HepG2 (cell line): ENCODE data around the gene EGFL8. TPM values are rescaled to one million over a fixed set of nuclear protein-coding genes. Genes with fewer than 3 reads are reported as not detected.

Source experiments
- ATAC-seq: fragments of 200-7000 bp; cut with Tn5 transposase; 3 replicates; pipeline ENCODE4 v1.9.1; 2020; ENCODE audit warnings: mild to moderate bottlenecking, moderate library complexity
- BruUV-seq: library from RNA; stranded (reverse); fragments of 400-500 nt; replicated peaks from 2 replicates; lab custom pipeline; 2021; lab: Mats Ljungman, UMichigan
- CTCF ChIA-PET: fragments of 300-600 bp; formaldehyde crosslinking; extraction: SDS; loops from one replicate; lab custom pipeline; 2021; ENCODE audit warnings: low total read pairs, inconsistent platforms, low intra/inter-chr PET ratio; lab: Yijun Ruan, JAX
- POLR2A ChIA-PET: fragments of 350-600 bp; sonication (Branson Sonifier 250); formaldehyde crosslinking; loops from one replicate; lab custom pipeline; 2020; ENCODE audit warnings: antibody characterized with exemption, inconsistent platforms; lab: Yijun Ruan, JAX
- DNase-seq: peaks from one replicate; pipeline ENCODE4 v3.0.0-alpha.2; 2015; ENCODE audit warnings: low spot score
- FAIRE-seq: peaks from 3 replicates; lab custom pipeline; 2011; peaks lifted over from hg19 to GRCh38; lab: Jason Lieb, UNC
- H2AFZ ChIP-seq: one replicate; pipeline ENCODE4 v1.6.1; 2011; ENCODE audit warnings: low read length, inconsistent platforms
- H3K27ac ChIP-seq: fragments of 300-600 bp; 3 replicates; pipeline ENCODE4 v1.8.0; 2011; ENCODE audit warnings: mixed run types, mild to moderate bottlenecking, mixed read lengths, low read length, inconsistent platforms; ENCODE audit not compliant: insufficient read depth; ENCODE audit errors: extremely low read length
- H3K27me3 ChIP-seq, 2 experiments: fragments of 200-600 bp in 1 of 2; 2 replicates in 1 of 2; 3 replicates in 1 of 2; pipeline versions ENCODE4 v1.6.0 to v1.8.0; 2011; ENCODE audit warnings: low read length in 2 of 2, mild to moderate bottlenecking in 2 of 2, moderate library complexity in 2 of 2, inconsistent platforms in 1 of 2; ENCODE audit not compliant: insufficient read depth in 2 of 2, control insufficient read depth in 1 of 2
- H3K36me3 ChIP-seq, 2 experiments: fragments of 200-600 bp in 1 of 2; replicated peaks in 1 of 2; 2 replicates in 1 of 2; 3 replicates in 1 of 2; pipeline versions ENCODE4 v1.5.1 to v1.8.0; 2011; ENCODE audit warnings: low read length in 2 of 2, inconsistent platforms in 1 of 2; ENCODE audit not compliant: insufficient read depth in 2 of 2, control insufficient read depth in 1 of 2
- H3K4me1 ChIP-seq: 2 replicates; pipeline ENCODE4 v1.5.1; 2012; ENCODE audit warnings: low read length, inconsistent platforms; ENCODE audit not compliant: insufficient read depth
- H3K4me2 ChIP-seq: 2 replicates; pipeline ENCODE4 v1.6.0; 2011; ENCODE audit warnings: low read depth, low read length, inconsistent platforms
- H3K4me3 ChIP-seq, 3 experiments: fragments of 200-600 bp in 1 of 3; sonication (generic), shearing (Covaris generic) in 1 of 3; replicated peaks in 1 of 3; 2 replicates each; pipeline ENCODE4 v1.5.1; 2011 to 2016; ENCODE audit warnings: low read length in 3 of 3, inconsistent platforms in 2 of 3, low read depth in 2 of 3, mild to moderate bottlenecking in 2 of 3, control low read depth in 1 of 3, mixed read lengths in 1 of 3; ENCODE audit not compliant: insufficient read depth in 1 of 3
- H3K79me2 ChIP-seq: one replicate; pipeline ENCODE4 v1.6.1; 2011; ENCODE audit warnings: low read length, inconsistent platforms; ENCODE audit not compliant: insufficient read depth
- H3K9ac ChIP-seq: 2 replicates; pipeline ENCODE4 v1.6.0; 2011; ENCODE audit warnings: mild to moderate bottlenecking, low read depth, low read length, inconsistent platforms; ENCODE audit not compliant: insufficient read depth
- H3K9me3 ChIP-seq: 2 replicates; pipeline ENCODE4 v1.5.1; 2012; ENCODE audit warnings: mild to moderate bottlenecking, low read length
- H4K20me1 ChIP-seq: 2 replicates; pipeline ENCODE4 v1.6.0; 2011; ENCODE audit warnings: inconsistent platforms, mild to moderate bottlenecking, low read length, moderate library complexity; ENCODE audit not compliant: insufficient read depth
- DBP ChIP-seq: sonication (generic); formaldehyde crosslinking; IDR thresholded peaks from 2 replicates; pipeline ENCODE4 v1.4.0; 2020; ENCODE audit warnings: missing genetic modification reagents; ENCODE audit errors: not compliant biosample characterization
- DR1 ChIP-seq: sonication (generic); formaldehyde crosslinking; IDR thresholded peaks from 2 replicates; pipeline ENCODE4 v1.8.0; 2021; ENCODE audit warnings: mild to moderate bottlenecking, missing genetic modification reagents, inconsistent platforms
- PHF8 ChIP-seq: sonication (generic); formaldehyde crosslinking; IDR thresholded peaks from 2 replicates; pipeline ENCODE4 v1.5.0; 2020; ENCODE audit warnings: missing genetic modification reagents
- PLRG1 ChIP-seq: fragments of 450-650 bp; conservative IDR thresholded peaks from 2 replicates; pipeline ENCODE4 v1.6.1; 2016
- RXRB ChIP-seq: IDR thresholded peaks from 2 replicates; pipeline ENCODE4 v1.6.1; 2016; ENCODE audit warnings: borderline replicate concordance, missing genetic modification reagents, missing compliant biosample characterization
- TCF7 ChIP-seq: sonication (generic); IDR thresholded peaks from 2 replicates; pipeline ENCODE4 v1.6.1; 2016; ENCODE audit warnings: antibody characterized with exemption, low read depth
- TGIF2 ChIP-seq: IDR thresholded peaks from 2 replicates; pipeline ENCODE4 v1.6.1; 2016; ENCODE audit warnings: control low read depth, missing compliant biosample characterization
- ZFP90 ChIP-seq: sonication (generic); formaldehyde crosslinking; IDR thresholded peaks from 2 replicates; pipeline ENCODE4 v1.8.0; 2022; ENCODE audit warnings: missing genetic modification reagents, mild to moderate bottlenecking, inconsistent platforms, borderline replicate concordance
- ZNF296 ChIP-seq: sonication (generic); formaldehyde crosslinking; conservative IDR thresholded peaks from 2 replicates; pipeline ENCODE4 v1.5.0; 2020; ENCODE audit warnings: mild to moderate bottlenecking, missing genetic modification reagents
- ZNF317 ChIP-seq: sonication (generic); formaldehyde crosslinking; IDR thresholded peaks from 2 replicates; pipeline ENCODE4 v1.5.0; 2020; ENCODE audit warnings: mild to moderate bottlenecking, missing genetic modification reagents
- ZNF773 ChIP-seq: sonication (generic); formaldehyde crosslinking; IDR thresholded peaks from 2 replicates; pipeline ENCODE4 v1.4.0; 2020; ENCODE audit warnings: missing genetic modification reagents, borderline replicate concordance
- WGBS: methylation state at CpG from one replicate; pipeline ENCODE4 v1.1.6; 2017; ENCODE audit warnings: low lambda C conversion rate; 5-methylcytosine and 5-hydroxymethylcytosine counted together
- in situ Hi-C: cut with HindIII; loops from 2 replicates; pipeline ENCODE4 v1.10.0; 2017; ENCODE audit warnings: low pct_unique_long_range_greater_than_20kb; ENCODE audit not compliant: extremely low pct_ligation_motif_present
- intact Hi-C: fragments of 100-400 bp; cut with micrococcal nuclease; formaldehyde crosslinking; loops from one replicate; pipeline ENCODE4 v1.10.0; 2022; ENCODE audit not compliant: unreplicated experiment
- polyA plus RNA-seq, 8 experiments: library from polyadenylated mRNA; depleted of rRNA in 3 of 8; stranded (reverse) in 7 of 8; unstranded in 1 of 8; fragments of >200 nt; fragmentation: Illumina TruSeq in 4 of 8; extraction: Trizol in 4 of 8; gene quantifications; 2 replicates each; pipeline versions ENCODE4 v1.2.1 to v1.2.3, GENCODE V29; 2011 to 2016; ENCODE audit warnings: low read depth in 4 of 8, missing spikeins in 1 of 8, mixed read lengths in 1 of 8; ENCODE audit not compliant: insufficient read depth in 1 of 8
- total RNA-seq, 5 experiments: library from RNA; depleted of rRNA; stranded (reverse); fragments of >200 nt; fragmentation: Illumina TruSeq; extraction: Trizol; gene quantifications; 2 replicates each; pipeline ENCODE4 v1.2.3, GENCODE V29; 2016; ENCODE audit warnings: low read depth in 1 of 5
- TF ChIP-seq, protein P1 (sequence below): sonication (generic); formaldehyde crosslinking; IDR thresholded peaks from 2 replicates; pipeline ENCODE4 v1.4.0; 2020; ENCODE audit warnings: missing genetic modification reagents

The EGFL8 gene
- total and polyA plus RNA-seq, 2 of the 13 experiments (the other 11 are each of a cell fraction or from before 2014, with no cell fraction given) = 10.0 to 11.5 TPM

DNA sequence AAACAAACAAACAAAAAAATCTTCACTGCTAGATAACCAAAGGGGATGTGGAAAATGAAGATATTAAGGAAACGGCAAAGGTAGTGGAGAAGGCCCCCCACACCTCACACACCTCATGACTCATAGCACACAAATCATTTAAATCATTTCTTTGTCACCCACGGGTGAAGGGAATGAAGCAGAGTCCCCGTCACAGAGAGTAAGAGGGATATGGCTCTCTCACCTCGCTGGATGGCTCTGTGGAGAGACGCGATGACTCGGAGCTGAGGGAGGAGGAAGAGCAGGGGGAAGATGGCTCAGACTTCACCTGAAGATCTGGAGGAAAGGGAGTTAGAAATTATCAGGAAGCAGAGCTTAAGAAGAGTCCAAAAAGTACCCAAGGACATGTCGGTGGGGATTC is 37.5 kb upstream of the EGFL8 start:
- H3K27ac ChIP-seq = no peak overlapping the region
- H4K20me1 ChIP-seq = no peaks in the 10 kb centered on the region
- FAIRE-seq (no peak), ATAC-seq (no peak), DNase-seq (no peak)
- BruUV-seq = no TSS peak
- in situ Hi-C loops (no loop called here), intact Hi-C loops (no loop called here)
- peaks cover 33% of the 10 kb centered on the region for H3K4me1 ChIP-seq
- no peak for TF ChIP-seq RXRB
- TF ChIP-seq ZFP90 (CRISPR knock-in tag) = 0 out of 2 replicates have a peak, but pooled peaks have one; percentile 1
- TF ChIP-seq PHF8 = peak; percentile 4; the same call in 1 of the 2 replicates
- peaks cover 25% of the 10 kb centered on the region for H3K79me2 ChIP-seq
- no peaks in the 10 kb centered on the region for H3K9me3 ChIP-seq
- H3K27me3 ChIP-seq = no peaks in the 10 kb centered on the region; a peak in 1 of 5 replicates
- POLR2A ChIA-PET = interaction anchor here (1.6 to 4.4 kb wide), 2 partner anchors 26 to 50 kb away, joined by 29 to 35 read pairs; partner anchors contain the start of genes AGPAT1 and PRRT1
- no peak overlapping the region for H2AFZ ChIP-seq
- H3K4me3 ChIP-seq = peak overlapping the region; percentile 95 to 100 (median 99)
- peak overlapping the region; percentile 93 for H3K4me2 ChIP-seq
- H3K9ac ChIP-seq = peak overlapping the region; percentile 86
- CTCF ChIA-PET = no interaction called here
- peaks cover 2 to 29% of the 10 kb centered on the region in 2 experiments; a peak in 4 of 5 replicates for H3K36me3 ChIP-seq
- 78% methylated on average over 8 of the region's 8 CpGs for WGBS

DNA sequence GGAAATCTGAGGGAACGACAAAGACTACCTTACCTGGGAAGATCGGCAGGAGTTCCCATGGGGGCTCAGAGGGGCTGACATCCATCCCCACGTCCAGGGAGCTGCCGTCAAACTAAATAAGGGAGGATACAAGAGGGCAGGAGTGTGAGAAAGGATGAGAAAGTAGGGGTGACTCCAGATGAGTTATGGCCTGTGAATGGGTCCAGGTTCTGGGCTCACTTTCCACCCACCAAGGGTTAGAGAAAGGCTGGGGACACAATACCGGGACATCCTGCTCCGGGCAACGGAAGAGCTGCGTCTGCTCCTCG is 37.0 kb upstream of the EGFL8 start:
- no peak for DNase-seq
- no peak for FAIRE-seq
- Histone ChIP-seq H2AFZ (no peak overlapping the region), H3K9ac (peak overlapping the region; percentile 86), H4K20me1 (no peaks in the 10 kb centered on the region), H3K27me3 (no peaks in the 10 kb centered on the region; a peak in 2 of 5 replicates), H3K9me3 (no peaks in the 10 kb centered on the region), H3K27ac (peak overlapping the region; percentile 81), H3K36me3 (peaks cover 0 to 25% of the 10 kb centered on the region in 2 experiments; a peak in 3 of 5 replicates), H3K4me2 (peak overlapping the region; percentile 93), H3K4me1 (peaks cover 33% of the 10 kb centered on the region), H3K79me2 (peaks cover 25% of the 10 kb centered on the region), H3K4me3 (peak overlapping the region; percentile 95 to 100 (median 99))
- 13% methylated on average over 9 of the region's 9 CpGs for WGBS
- ATAC-seq = no peak; the same call in 2 of the 3 replicates
- POLR2A ChIA-PET = interaction anchor here (1.1 to 4.4 kb wide), 12 partner anchors 8 to 845 kb away, joined by 3 to 35 read pairs (median 13); partner anchors contain the start of genes AGPAT1, PBX2 and PRRT1
- CTCF ChIA-PET = no interaction called here
- in situ Hi-C loops = no loop called here
- no TSS peak for BruUV-seq
- intact Hi-C loops = no loop called here
- TF ChIP-seq TCF7 (no peak), TGIF2 (CRISPR knock-in tag) (no peak), ZNF773 (CRISPR knock-in tag) (0 out of 2 replicates have a peak, but pooled peaks have one; percentile 41), DR1 (CRISPR knock-in tag) (0 out of 2 replicates have a peak, but pooled peaks have one; percentile 21), ZNF296 (no peak), PLRG1 (no peak), ZNF317 (CRISPR knock-in tag) (peak; percentile 60; the same call in 1 of the 2 replicates), DBP (peak; percentile 22)
- TF ChIP-seq, protein P1, sequence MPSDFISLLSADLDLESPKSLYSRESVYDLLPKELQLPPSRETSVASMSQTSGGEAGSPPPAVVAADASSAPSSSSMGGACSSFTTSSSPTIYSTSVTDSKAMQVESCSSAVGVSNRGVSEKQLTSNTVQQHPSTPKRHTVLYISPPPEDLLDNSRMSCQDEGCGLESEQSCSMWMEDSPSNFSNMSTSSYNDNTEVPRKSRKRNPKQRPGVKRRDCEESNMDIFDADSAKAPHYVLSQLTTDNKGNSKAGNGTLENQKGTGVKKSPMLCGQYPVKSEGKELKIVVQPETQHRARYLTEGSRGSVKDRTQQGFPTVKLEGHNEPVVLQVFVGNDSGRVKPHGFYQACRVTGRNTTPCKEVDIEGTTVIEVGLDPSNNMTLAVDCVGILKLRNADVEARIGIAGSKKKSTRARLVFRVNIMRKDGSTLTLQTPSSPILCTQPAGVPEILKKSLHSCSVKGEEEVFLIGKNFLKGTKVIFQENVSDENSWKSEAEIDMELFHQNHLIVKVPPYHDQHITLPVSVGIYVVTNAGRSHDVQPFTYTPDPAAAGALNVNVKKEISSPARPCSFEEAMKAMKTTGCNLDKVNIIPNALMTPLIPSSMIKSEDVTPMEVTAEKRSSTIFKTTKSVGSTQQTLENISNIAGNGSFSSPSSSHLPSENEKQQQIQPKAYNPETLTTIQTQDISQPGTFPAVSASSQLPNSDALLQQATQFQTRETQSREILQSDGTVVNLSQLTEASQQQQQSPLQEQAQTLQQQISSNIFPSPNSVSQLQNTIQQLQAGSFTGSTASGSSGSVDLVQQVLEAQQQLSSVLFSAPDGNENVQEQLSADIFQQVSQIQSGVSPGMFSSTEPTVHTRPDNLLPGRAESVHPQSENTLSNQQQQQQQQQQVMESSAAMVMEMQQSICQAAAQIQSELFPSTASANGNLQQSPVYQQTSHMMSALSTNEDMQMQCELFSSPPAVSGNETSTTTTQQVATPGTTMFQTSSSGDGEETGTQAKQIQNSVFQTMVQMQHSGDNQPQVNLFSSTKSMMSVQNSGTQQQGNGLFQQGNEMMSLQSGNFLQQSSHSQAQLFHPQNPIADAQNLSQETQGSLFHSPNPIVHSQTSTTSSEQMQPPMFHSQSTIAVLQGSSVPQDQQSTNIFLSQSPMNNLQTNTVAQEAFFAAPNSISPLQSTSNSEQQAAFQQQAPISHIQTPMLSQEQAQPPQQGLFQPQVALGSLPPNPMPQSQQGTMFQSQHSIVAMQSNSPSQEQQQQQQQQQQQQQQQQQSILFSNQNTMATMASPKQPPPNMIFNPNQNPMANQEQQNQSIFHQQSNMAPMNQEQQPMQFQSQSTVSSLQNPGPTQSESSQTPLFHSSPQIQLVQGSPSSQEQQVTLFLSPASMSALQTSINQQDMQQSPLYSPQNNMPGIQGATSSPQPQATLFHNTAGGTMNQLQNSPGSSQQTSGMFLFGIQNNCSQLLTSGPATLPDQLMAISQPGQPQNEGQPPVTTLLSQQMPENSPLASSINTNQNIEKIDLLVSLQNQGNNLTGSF (CRISPR knock-in tag) = 0 out of 2 replicates have a peak, but pooled peaks have one; percentile 13
